ENCODE measurements around the gene MAPKAP1. TPM values are rescaled to one million over a fixed set of nuclear protein-coding genes. Genes with fewer than 3 reads are reported as not detected.

Gene MAPKAP1
- total and polyA plus RNA-seq, 8 donors: 32.7 to 212 (median 78.2) TPM

DNA sequence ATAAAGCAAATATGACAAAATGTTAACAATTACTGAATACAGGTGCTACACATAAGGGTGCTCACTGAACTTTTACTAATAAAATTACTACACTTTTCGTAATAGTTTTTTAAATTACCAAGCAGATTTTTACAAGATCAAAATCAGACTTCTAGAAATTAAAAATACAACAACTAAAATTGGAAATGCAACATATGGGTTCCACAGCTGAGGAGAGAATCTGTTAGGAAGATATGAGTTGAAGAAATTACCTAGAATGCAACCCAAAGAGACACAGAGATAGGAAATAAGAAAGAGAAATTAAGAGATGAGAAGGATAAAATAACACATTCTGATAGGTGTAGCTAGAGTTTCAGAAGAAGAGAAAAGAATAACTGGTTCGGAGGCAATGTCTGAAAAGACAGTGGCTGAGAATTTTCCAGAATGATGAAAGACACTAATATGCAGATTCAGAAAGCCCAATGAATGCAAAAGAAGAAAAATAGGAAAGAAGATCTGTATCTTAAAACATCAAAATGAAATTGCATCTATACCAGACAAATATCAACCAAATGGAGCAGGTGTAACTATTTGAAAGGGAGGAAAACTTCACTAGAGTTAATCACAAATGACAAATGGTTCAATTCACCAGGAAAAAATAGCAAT is 95.8 kb downstream of the MAPKAP1 start:
- no peaks in the 10 kb centered on the region for H3K9me3 ChIP-seq
- WGBS, 5 donors: 96 to 100% (median 98%) methylated on average over 2 of the region's 2 CpGs
- no peak overlapping the region for H3K27ac ChIP-seq
- intact Hi-C loops (cut with DNase I; ENCODE audit: low total_unique reads): no loop called here
- no peak for TF ChIP-seq CTCF (IDR thresholded peaks at IDR 0.05)
- no peak for TF ChIP-seq EP300 (IDR thresholded peaks at IDR 0.05)
- no peak for TF ChIP-seq POLR2AphosphoS5 (IDR thresholded peaks at IDR 0.05)
- TF ChIP-seq POLR2A (IDR thresholded peaks at IDR 0.05): no peak
- DNase-seq: no peak
- H3K36me3 ChIP-seq: no peaks in the 10 kb centered on the region
- H3K4me1 ChIP-seq: peaks cover 0 to 7% (median 0%) of the 10 kb centered on the region in 4 donors
- no peak overlapping the region for H3K4me3 ChIP-seq
- no peaks in the 10 kb centered on the region for H3K27me3 ChIP-seq

DNA sequence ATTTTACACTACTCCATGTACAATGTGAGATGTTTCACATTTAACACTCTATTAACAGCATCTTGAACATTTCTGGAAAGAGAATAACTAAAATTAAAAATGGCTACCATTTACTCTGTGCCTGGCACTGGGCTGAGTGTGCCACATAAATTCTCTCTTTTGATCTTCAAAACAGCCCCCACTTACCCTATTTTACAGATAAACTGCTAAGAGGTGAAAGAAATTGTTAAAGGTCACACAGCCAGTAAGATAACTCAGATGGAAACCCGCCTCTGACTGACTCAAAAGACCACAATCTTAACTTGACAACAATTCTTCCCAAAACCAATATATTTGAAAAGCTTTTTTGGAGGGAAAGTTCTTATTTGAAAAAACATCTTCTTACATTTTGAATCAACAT is 97.3 kb downstream of the MAPKAP1 start:
- no peak for DNase-seq
- WGBS, 5 donors: 74 to 93% (median 87%) methylated on average over 1 of the region's 1 CpG
- Histone ChIP-seq H3K9me3 (no peaks in the 10 kb centered on the region), H3K27me3 (no peaks in the 10 kb centered on the region), H3K36me3 (no peaks in the 10 kb centered on the region), H3K4me3 (no peak overlapping the region), H3K4me1 (peaks cover 0 to 15% (median 0%) of the 10 kb centered on the region in 4 donors), H3K27ac (no peak overlapping the region)
- intact Hi-C loops (cut with DNase I; ENCODE audit: low total_unique reads): no loop called here
- TF ChIP-seq POLR2A (IDR thresholded peaks at IDR 0.05): no peak
- TF ChIP-seq POLR2AphosphoS5 (IDR thresholded peaks at IDR 0.05): no peak
- no peak for TF ChIP-seq CTCF (IDR thresholded peaks at IDR 0.05)
- no peak for TF ChIP-seq EP300 (IDR thresholded peaks at IDR 0.05)

GRCh38 chr9:125608489-125609224 is 98.4 kb downstream of the MAPKAP1 start:
- Histone ChIP-seq H3K36me3 (no peaks in the 10 kb centered on the region), H3K4me3 (no peak overlapping the region), H3K4me1 (peaks cover 0 to 26% (median 0%) of the 10 kb centered on the region in 4 donors), H3K27me3 (no peaks in the 10 kb centered on the region), H3K27ac (no peak overlapping the region), H3K9me3 (no peaks in the 10 kb centered on the region)
- DNase-seq: peak in 1 of 2 donors; percentile 44
- TF ChIP-seq POLR2AphosphoS5 (IDR thresholded peaks at IDR 0.05): no peak
- no peak for TF ChIP-seq EP300 (IDR thresholded peaks at IDR 0.05)
- no peak for TF ChIP-seq CTCF (IDR thresholded peaks at IDR 0.05)
- TF ChIP-seq POLR2A (IDR thresholded peaks at IDR 0.05): no peak
- intact Hi-C loops (cut with DNase I; ENCODE audit: low total_unique reads): no loop called here
- WGBS, 5 donors: 75 to 86% (median 76%) methylated on average over 10 of the region's 10 CpGs

GRCh38 chr9:125604196-125604595 is 102.8 kb downstream of the MAPKAP1 start:
- H3K36me3 ChIP-seq: no peaks in the 10 kb centered on the region
- DNase-seq: no peak
- H3K27ac ChIP-seq: no peak overlapping the region
- H3K4me1 ChIP-seq: peaks cover 0 to 33% (median 13%) of the 10 kb centered on the region in 4 donors
- no peak for TF ChIP-seq CTCF (IDR thresholded peaks at IDR 0.05)
- WGBS, 5 donors: 52 to 82% (median 76%) methylated on average over 1 of the region's 1 CpG
- no peaks in the 10 kb centered on the region for H3K27me3 ChIP-seq
- no peaks in the 10 kb centered on the region for H3K9me3 ChIP-seq
- intact Hi-C loops (cut with DNase I; ENCODE audit: low total_unique reads): no loop called here
- H3K4me3 ChIP-seq: no peak overlapping the region

Measured in stomach (tissue), 9 donors.